Activated CD4-positive, alpha-beta T cell treated with anti-CD3 and anti-CD28 coated beads, Interleukin-2, amount 10 ng/mL, durations not matched to agents 7 days and 5 days (primary cell): ENCODE results near the gene RABL6. TPM values are rescaled to one million over a fixed set of nuclear protein-coding genes. Genes with fewer than 3 reads are reported as not detected.

Source experiments
- CTCF ChIA-PET: fragments of 350-600 bp; sonication (Branson Sonifier 250); formaldehyde crosslinking; loops from one replicate; lab custom pipeline; 2021; ENCODE audit warnings: antibody characterized with exemption; lab: Charles Lee
- POLR2A ChIA-PET: fragments of 350-600 bp; sonication (Branson Sonifier 250); formaldehyde crosslinking; loops from one replicate; lab custom pipeline; 2021; ENCODE audit warnings: antibody characterized with exemption; lab: Charles Lee
- DNase-seq: peaks from one replicate; pipeline ENCODE4 v3.0.0-alpha.2; 2020
- H3K27ac Mint-ChIP-seq: one replicate; pipeline ENCODE4 v1.8.0; 2021; ENCODE audit warnings: mild to moderate bottlenecking, moderate library complexity, mixed read lengths
- H3K27me3 Mint-ChIP-seq: one replicate; pipeline ENCODE4 v1.8.0; 2021; ENCODE audit warnings: mixed read lengths
- H3K36me3 Mint-ChIP-seq: one replicate; pipeline ENCODE4 v1.8.0; 2021; ENCODE audit warnings: low read depth, mixed read lengths
- H3K4me1 Mint-ChIP-seq: one replicate; pipeline ENCODE4 v1.8.0; 2021; ENCODE audit warnings: mixed read lengths
- H3K4me3 Mint-ChIP-seq: one replicate; pipeline ENCODE4 v1.8.0; 2021; ENCODE audit warnings: mild to moderate bottlenecking, moderate library complexity, mixed read lengths
- H3K9me3 Mint-ChIP-seq: one replicate; pipeline ENCODE4 v1.8.0; 2021; ENCODE audit warnings: mixed read lengths
- microRNA-seq: library from miRNA; unstranded; fragments of <30 nt; microRNA quantifications from one replicate; pipeline ENCODE4 v1.2.0, GENCODE V29; 2021; ENCODE audit warnings: borderline microRNAs expressed, borderline replicate concordance
- total RNA-seq, 2 experiments: library from RNA; stranded (reverse); gene quantifications; one replicate each; pipeline ENCODE4 v1.2.3, GENCODE V29; 2021

Gene RABL6
- total RNA-seq, 2 experiments from 2014 or later, result 95.5 to 109 TPM

DNA sequence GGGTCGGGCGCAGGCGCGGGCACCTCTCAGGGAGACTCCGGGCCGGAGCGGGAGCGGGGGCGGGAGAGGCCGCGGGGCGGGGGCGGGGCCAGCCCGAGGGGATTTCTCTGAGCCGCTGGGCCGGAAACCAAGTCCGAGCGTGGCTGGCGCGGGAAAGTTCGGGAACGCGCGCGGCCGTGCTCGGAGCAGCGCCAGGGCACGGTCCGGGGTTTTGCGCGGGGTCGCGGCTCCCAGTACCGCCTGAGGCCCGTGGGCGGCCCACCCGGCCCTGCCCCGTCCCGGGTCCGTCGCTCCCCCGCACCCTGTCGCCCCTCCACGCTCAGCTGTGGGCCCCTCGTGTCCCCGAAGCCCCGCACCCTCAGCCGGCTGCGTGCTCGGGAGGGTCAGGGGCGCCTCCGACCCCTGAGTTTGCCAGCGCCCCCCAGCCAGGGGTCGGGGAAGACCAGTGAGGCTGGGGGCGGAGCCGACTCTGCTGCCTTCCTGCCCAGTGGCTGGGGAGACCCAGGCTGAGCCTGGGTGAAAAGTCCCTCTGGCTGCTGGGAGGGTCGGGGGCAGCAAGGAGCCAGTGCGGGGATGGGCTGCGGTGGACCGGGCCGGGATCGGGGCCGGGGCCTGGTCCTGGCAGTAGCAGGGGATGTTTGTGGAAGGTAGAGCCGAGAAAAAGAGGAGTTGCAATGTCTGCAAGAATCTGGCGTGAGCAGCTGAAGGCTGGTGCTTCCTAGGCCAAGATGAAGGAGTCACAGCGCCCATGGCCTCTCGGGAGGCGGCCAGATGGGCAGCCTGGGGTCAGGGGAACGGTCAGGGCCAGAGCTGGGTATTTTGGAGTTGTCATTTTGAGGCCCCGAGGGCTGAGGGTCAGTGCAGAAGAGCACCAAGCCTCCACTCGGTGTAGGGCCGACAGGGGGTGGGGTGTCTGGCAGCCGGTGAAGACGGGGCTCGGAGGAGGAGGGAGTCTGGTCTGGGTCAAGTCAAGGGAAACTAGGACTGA lies 79.2 kb downstream of the RABL6 start:
- peaks cover 18% of the 10 kb centered on the region for H3K36me3 Mint-ChIP-seq
- peak overlapping the region; percentile 86 for H3K4me3 Mint-ChIP-seq
- H3K9me3 Mint-ChIP-seq, result no peaks in the 10 kb centered on the region
- peak; percentile 46 for DNase-seq
- CTCF ChIA-PET, result interaction anchor here (1.0 to 2.3 kb wide), 8 partner anchors 11 to 148 kb away, joined by 3 to 15 read pairs (median 4); partner anchors contain the start of gene AJM1
- peak overlapping the region; percentile 84 for H3K27ac Mint-ChIP-seq
- peaks cover 43% of the 10 kb centered on the region for H3K4me1 Mint-ChIP-seq
- POLR2A ChIA-PET, result interaction anchor here (0.8 kb wide), 1 partner anchor 171 kb away, joined by 3 read pairs; no protein-coding TSS in a partner anchor
- H3K27me3 Mint-ChIP-seq, result no peaks in the 10 kb centered on the region

GRCh38 chr9:136888454-136888853 lies 80.7 kb downstream of the RABL6 start:
- Mint-ChIP-seq H3K27ac (peak overlapping the region; percentile 25), H3K4me1 (peaks cover 28% of the 10 kb centered on the region), H3K9me3 (no peaks in the 10 kb centered on the region), H3K4me3 (no peak overlapping the region), H3K36me3 (peaks cover 20% of the 10 kb centered on the region), H3K27me3 (no peaks in the 10 kb centered on the region)
- CTCF ChIA-PET, result interaction anchor here (0.6 to 1.7 kb wide), 2 partner anchors 56 to 147 kb away, joined by 3 read pairs; no protein-coding TSS in a partner anchor
- no peak for DNase-seq
- POLR2A ChIA-PET, result no interaction called here

DNA sequence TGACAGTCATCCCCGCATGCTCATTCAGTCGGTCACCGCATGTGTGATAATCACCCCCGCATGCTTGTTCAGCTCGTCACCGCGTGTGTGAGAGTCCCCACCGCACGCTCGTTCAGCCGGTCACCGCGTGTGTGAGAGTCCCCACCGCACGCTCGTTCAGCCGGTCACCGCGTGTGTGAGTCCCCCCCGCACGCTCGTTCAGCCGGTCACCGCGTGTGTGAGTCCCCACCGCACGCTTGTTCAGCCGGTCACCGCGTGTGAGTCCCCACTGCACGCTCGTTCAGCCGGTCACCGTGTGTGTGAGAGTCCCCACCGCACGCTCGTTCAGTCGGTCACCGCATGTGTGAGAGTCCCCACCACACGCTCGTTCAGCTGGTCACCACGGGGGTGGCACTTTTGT lies 82.1 kb downstream of the RABL6 start:
- CTCF ChIA-PET, result interaction anchor here (1.5 kb wide), 1 partner anchor 9 kb away, joined by 5 read pairs; no protein-coding TSS in a partner anchor
- H3K9me3 Mint-ChIP-seq, result no peaks in the 10 kb centered on the region
- no peak overlapping the region for H3K4me3 Mint-ChIP-seq
- H3K27ac Mint-ChIP-seq, result peak overlapping the region; percentile 9
- H3K27me3 Mint-ChIP-seq, result no peaks in the 10 kb centered on the region
- H3K36me3 Mint-ChIP-seq, result peaks cover 29% of the 10 kb centered on the region
- POLR2A ChIA-PET, result no interaction called here
- no peak for DNase-seq
- H3K4me1 Mint-ChIP-seq, result peaks cover 24% of the 10 kb centered on the region

- no peaks in the 10 kb centered on the region for H3K27me3 Mint-ChIP-seq
- peaks cover 19% of the 10 kb centered on the region for H3K4me1 Mint-ChIP-seq
- no peak overlapping the region for H3K27ac Mint-ChIP-seq
- POLR2A ChIA-PET, result no interaction called here
- H3K4me3 Mint-ChIP-seq, result no peak overlapping the region
- CTCF ChIA-PET, result interaction anchor here (1.5 kb wide), 1 partner anchor 8 kb away, joined by 5 read pairs; no protein-coding TSS in a partner anchor
- no peak for DNase-seq
- no peaks in the 10 kb centered on the region for H3K9me3 Mint-ChIP-seq
- peaks cover 29% of the 10 kb centered on the region for H3K36me3 Mint-ChIP-seq
Observed at GRCh38 chr9:136890661-136891060, 82.9 kb downstream of the RABL6 start.

Small RNAs within 50 kb of the gene (microRNA-seq; reads per million reads assigned to microRNA genes)
- not detected for gene MIR4292
- gene MIR4479, result 1.3 reads per million

Other genes with a start within 250 kb of the RABL6 start
- gene EGFL7, start 145.0 kb upstream of the RABL6 start, total RNA-seq, result under 1 TPM; 0.22 to 0.31 TPM
- gene AGPAT2, start 120.5 kb upstream of the RABL6 start, total RNA-seq, result 10 to 100 TPM; 15.0 to 17.0 TPM
- not detected for gene DIPK1B, start 95.4 kb upstream of the RABL6 start, total RNA-seq
- gene LCN10, start 65.0 kb upstream of the RABL6 start, total RNA-seq, result not detected
- gene LCN6, start 59.4 kb upstream of the RABL6 start, total RNA-seq, result not detected
- gene LCN8, start 49.7 kb upstream of the RABL6 start, total RNA-seq, result not detected
- gene LCN15, start 43.4 kb upstream of the RABL6 start, total RNA-seq, result not detected
- 10 to 100 TPM; 28.5 to 38.5 TPM for gene TMEM141, start 16.6 kb upstream of the RABL6 start, total RNA-seq
- gene CCDC183, start 11.6 kb upstream of the RABL6 start, total RNA-seq, result 1 to 10 TPM in 1 of 2 experiments, under 1 TPM in 1; 0.97 to 1.1 TPM
- gene AJM1, start 34.5 kb downstream of the RABL6 start, total RNA-seq, result 1 to 10 TPM; 4.0 to 4.1 TPM
- gene PHPT1, start 41.5 kb downstream of the RABL6 start, total RNA-seq, result 10 to 100 TPM; 90.1 to 99.4 TPM
- 10 to 100 TPM; 12.4 to 14.4 TPM for gene MAMDC4, start 44.4 kb downstream of the RABL6 start, total RNA-seq
- 100 to 1,000 TPM; 290 to 291 TPM for gene EDF1, start 58.4 kb downstream of the RABL6 start, total RNA-seq
- gene TRAF2, start 78.6 kb downstream of the RABL6 start, total RNA-seq, result 10 to 100 TPM; 39.4 to 49.4 TPM
- gene FBXW5, start 136.8 kb downstream of the RABL6 start, total RNA-seq, result 100 to 1,000 TPM; 116 to 123 TPM
- gene C8G, start 137.3 kb downstream of the RABL6 start, total RNA-seq, result 1 to 10 TPM in 1 of 2 experiments, under 1 TPM in 1; 0.85 to 1.8 TPM
- 1 to 10 TPM; 3.1 to 3.5 TPM for gene LCN12, start 144.3 kb downstream of the RABL6 start, total RNA-seq
- 10 to 100 TPM; 22.1 to 24.0 TPM for gene PTGDS, start 169.6 kb downstream of the RABL6 start, total RNA-seq
- under 1 TPM; 0.48 to 0.67 TPM for gene LCNL1, start 175.0 kb downstream of the RABL6 start, total RNA-seq
- gene PAXX, start 184.5 kb downstream of the RABL6 start, total RNA-seq, result 10 to 100 TPM; 80.2 to 98.4 TPM
- 1 to 10 TPM; 2.6 to 4.4 TPM for gene CLIC3, start 188.6 kb downstream of the RABL6 start, total RNA-seq
- gene ABCA2, start 220.3 kb downstream of the RABL6 start, total RNA-seq, result 10 to 100 TPM; 67.7 to 70.3 TPM
- gene FUT7, start 224.1 kb downstream of the RABL6 start, total RNA-seq, result 10 to 100 TPM in 1 of 2 experiments, 1 to 10 TPM in 1; 8.9 to 10.3 TPM
- 10 to 100 TPM; 35.5 to 41.4 TPM for gene NPDC1, start 238.2 kb downstream of the RABL6 start, total RNA-seq
- not detected for gene ENTPD2, start 246.1 kb downstream of the RABL6 start, total RNA-seq